ENCODE measurements around the gene PLEKHA3. TPM values are rescaled to one million over a fixed set of nuclear protein-coding genes. Genes with fewer than 3 reads are reported as not detected.

PLEKHA3 gene
- total RNA-seq, 1 donor, result 8.6 TPM

GRCh38 chr2:178473373-178473772 lies 6.9 kb upstream of the PLEKHA3 start:
- no peak for DNase-seq (ENCODE audit: low read depth)
- TF ChIP-seq CTCF (IDR thresholded peaks at IDR 0.05; ENCODE audit: insufficient read depth, low read depth, low read length), result no peak
- no peak overlapping the region for H3K4me3 ChIP-seq (ENCODE audit: low read depth, low read length)

- no peak for TF ChIP-seq CTCF (IDR thresholded peaks at IDR 0.05; ENCODE audit: insufficient read depth, low read depth, low read length)
- no peak for DNase-seq (ENCODE audit: low read depth)
- no peak overlapping the region for H3K4me3 ChIP-seq (ENCODE audit: low read depth, low read length)
Observed at GRCh38 chr2:178473931-178474330, 6.3 kb upstream of the PLEKHA3 start.

GRCh38 chr2:178474560-178474959 lies 5.7 kb upstream of the PLEKHA3 start:
- no peak for TF ChIP-seq CTCF (IDR thresholded peaks at IDR 0.05; ENCODE audit: insufficient read depth, low read depth, low read length)
- DNase-seq (ENCODE audit: low read depth), result no peak

GRCh38 chr2:178476477-178476876 lies 3.8 kb upstream of the PLEKHA3 start:
- DNase-seq (ENCODE audit: low read depth), result no peak
- H3K4me3 ChIP-seq (ENCODE audit: low read depth, low read length), result no peak overlapping the region
- no peak for TF ChIP-seq CTCF (IDR thresholded peaks at IDR 0.05; ENCODE audit: insufficient read depth, low read depth, low read length)

More at GRCh38 chr2:178474560-178474959, 5.7 kb upstream of the PLEKHA3 start:
- no peak overlapping the region for H3K4me3 ChIP-seq (ENCODE audit: low read depth, low read length)

GRCh38 chr2:178477443-178478129 lies 2.7 kb upstream of the PLEKHA3 start:
- TF ChIP-seq CTCF (IDR thresholded peaks at IDR 0.05; ENCODE audit: insufficient read depth, low read depth, low read length), result no peak
- peak overlapping the region; percentile 78 for H3K4me3 ChIP-seq (ENCODE audit: low read depth, low read length)
- no peak for DNase-seq (ENCODE audit: low read depth)

GRCh38 chr2:178478130-178478438 lies 2.2 kb upstream of the PLEKHA3 start:
- peak overlapping the region; percentile 78 for H3K4me3 ChIP-seq (ENCODE audit: low read depth, low read length)
- DNase-seq (ENCODE audit: low read depth), result no peak
- TF ChIP-seq CTCF (IDR thresholded peaks at IDR 0.05; ENCODE audit: insufficient read depth, low read depth, low read length), result no peak

Measured in fibroblast of villous mesenchyme (primary cell).